ENCODE results near the gene GAGE10. TPM values are rescaled to one million over a fixed set of nuclear protein-coding genes. Genes with fewer than 3 reads are reported as not detected.

GAGE10 gene
- total RNA-seq, 2 experiments from 2014 or later: not detected

DNA sequence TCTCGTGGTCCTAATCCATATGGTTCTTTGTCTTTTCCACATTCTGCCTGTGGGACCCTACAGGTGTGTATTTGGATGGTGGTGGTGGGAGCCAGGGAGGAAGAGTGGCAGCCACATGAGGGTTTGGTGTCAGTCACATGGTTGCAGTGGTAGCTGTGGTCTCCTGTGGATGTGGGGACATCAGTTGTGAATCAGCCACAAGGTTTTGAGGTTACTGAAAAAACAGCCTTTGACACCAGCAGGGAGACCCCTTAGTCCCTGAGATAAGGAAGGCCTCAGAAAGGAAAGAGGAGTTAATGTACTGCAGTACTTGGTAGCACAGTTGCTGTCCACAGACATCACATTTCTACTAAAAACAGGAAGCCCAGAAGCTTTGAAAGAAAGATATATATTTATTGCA is 15.8 kb upstream of the GAGE10 start:
- Histone ChIP-seq H4K20me1 (ENCODE audit: insufficient read depth, low read length) (no peaks in the 10 kb centered on the region), H3K79me2 (ENCODE audit: insufficient read depth, low read depth, low read length) (no peaks in the 10 kb centered on the region), H3K4me3 (ENCODE audit: low read depth, low read length, poor library complexity, severe bottlenecking) (no peak overlapping the region), H3K4me1 (ENCODE audit: insufficient read depth, low read length, poor library complexity, severe bottlenecking) (no peaks in the 10 kb centered on the region), H3K27ac (ENCODE audit: low read depth, low read length, poor library complexity, severe bottlenecking) (no peak overlapping the region), H3K9me2 (ENCODE audit: insufficient read depth, low read length) (no peaks in the 10 kb centered on the region), H3K36me3 (ENCODE audit: insufficient read depth, low read length) (no peaks in the 10 kb centered on the region), H3K9me3 (ENCODE audit: low read length) (no peaks in the 10 kb centered on the region), H2AFZ (ENCODE audit: low read length) (no peak overlapping the region), H3K4me2 (ENCODE audit: low read length) (no peak overlapping the region)
- BruUV-seq (replicated peaks): no TSS peak
- CTCF ChIA-PET (ENCODE audit: unreplicated experiment): no interaction called here
- no peak for DNase-seq (ENCODE audit: low spot score)
- POLR2A ChIA-PET: no interaction called here
- intact Hi-C loops (cut with micrococcal nuclease; ENCODE audit: unreplicated experiment): no loop called here
- TF ChIP-seq EZH2phosphoT487 (IDR thresholded peaks at IDR 0.05; ENCODE audit: borderline replicate concordance, low read depth, low read length) (no peak), CTCF (conservative IDR thresholded peaks at IDR 0.05; ENCODE audit: low read length) (no peak)

- Histone ChIP-seq H2AFZ (ENCODE audit: low read length) (no peak overlapping the region), H3K9me3 (ENCODE audit: low read length) (no peaks in the 10 kb centered on the region), H3K36me3 (ENCODE audit: insufficient read depth, low read length) (no peaks in the 10 kb centered on the region), H3K4me2 (ENCODE audit: low read length) (no peak overlapping the region), H3K27ac (ENCODE audit: low read depth, low read length, poor library complexity, severe bottlenecking) (no peak overlapping the region), H3K4me1 (ENCODE audit: insufficient read depth, low read length, poor library complexity, severe bottlenecking) (no peaks in the 10 kb centered on the region), H3K9me2 (ENCODE audit: insufficient read depth, low read length) (no peaks in the 10 kb centered on the region), H4K20me1 (ENCODE audit: insufficient read depth, low read length) (no peaks in the 10 kb centered on the region), H3K79me2 (ENCODE audit: insufficient read depth, low read depth, low read length) (no peaks in the 10 kb centered on the region), H3K4me3 (ENCODE audit: low read depth, low read length, poor library complexity, severe bottlenecking) (no peak overlapping the region)
- DNase-seq (ENCODE audit: low spot score): no peak
- ChIA-PET POLR2A (no interaction called here), CTCF (ENCODE audit: unreplicated experiment) (no interaction called here)
- TF ChIP-seq EZH2phosphoT487 (IDR thresholded peaks at IDR 0.05; ENCODE audit: borderline replicate concordance, low read depth, low read length) (no peak), CTCF (conservative IDR thresholded peaks at IDR 0.05; ENCODE audit: low read length) (no peak)
- no TSS peak for BruUV-seq (replicated peaks)
- intact Hi-C loops (cut with micrococcal nuclease; ENCODE audit: unreplicated experiment): no loop called here
Observed at GRCh38 chrX:49290215-49290614, 13.2 kb upstream of the GAGE10 start.

GRCh38 chrX:49291615-49292337 is 11.7 kb upstream of the GAGE10 start:
- BruUV-seq (replicated peaks): no TSS peak
- Histone ChIP-seq H3K36me3 (ENCODE audit: insufficient read depth, low read length) (no peaks in the 10 kb centered on the region), H2AFZ (ENCODE audit: low read length) (no peak overlapping the region), H3K4me3 (ENCODE audit: low read depth, low read length, poor library complexity, severe bottlenecking) (no peak overlapping the region), H3K79me2 (ENCODE audit: insufficient read depth, low read depth, low read length) (no peaks in the 10 kb centered on the region), H3K9me3 (ENCODE audit: low read length) (no peaks in the 10 kb centered on the region), H4K20me1 (ENCODE audit: insufficient read depth, low read length) (no peaks in the 10 kb centered on the region), H3K4me1 (ENCODE audit: insufficient read depth, low read length, poor library complexity, severe bottlenecking) (no peaks in the 10 kb centered on the region), H3K4me2 (ENCODE audit: low read length) (no peak overlapping the region), H3K9me2 (ENCODE audit: insufficient read depth, low read length) (no peaks in the 10 kb centered on the region), H3K27ac (ENCODE audit: low read depth, low read length, poor library complexity, severe bottlenecking) (no peak overlapping the region)
- intact Hi-C loops (cut with micrococcal nuclease; ENCODE audit: unreplicated experiment): no loop called here
- DNase-seq (ENCODE audit: low spot score): peak; percentile 51
- POLR2A ChIA-PET: interaction anchor here (0.6 kb wide), 1 partner anchor 698 kb away, joined by 3 read pairs; no protein-coding TSS in a partner anchor
- no peak for TF ChIP-seq EZH2phosphoT487 (IDR thresholded peaks at IDR 0.05; ENCODE audit: borderline replicate concordance, low read depth, low read length)
- TF ChIP-seq CTCF (conservative IDR thresholded peaks at IDR 0.05; ENCODE audit: low read length): peak; percentile 75
- CTCF ChIA-PET (ENCODE audit: unreplicated experiment): interaction anchor here (0.6 kb wide), 1 partner anchor 1637 kb away, joined by 3 read pairs; no protein-coding TSS in a partner anchor

Data from OCI-LY7 (cell line).